SU-DHL-6 (cell line): Measurements from ENCODE around the gene GRAMD2B.
"Not testable (repeated sequence)": the region's sequence is repeated elsewhere in the genome, so short reads cannot be mapped to it uniquely, and the experiment has no call there.

Experiments used
- H2AFZ ChIP-seq: fragments of 200-600 bp; sonication (generic); 2 replicates; pipeline ENCODE4 v1.6.1; 2014; ENCODE audit warnings: low read depth, mild to moderate bottlenecking, moderate library complexity, mixed read lengths, antibody characterized with exemption, low read length; ENCODE audit not compliant: severe bottlenecking
- H3F3A ChIP-seq: fragments of 200-600 bp; shearing (Covaris generic); 2 replicates; pipeline ENCODE4 v1.6.0; 2016; ENCODE audit warnings: antibody characterized with exemption, mild to moderate bottlenecking; ENCODE audit not compliant: insufficient read depth
- H3K27ac ChIP-seq: fragments of 200-600 bp; sonication (generic); 2 replicates; pipeline ENCODE4 v1.5.1; 2016; ENCODE audit warnings: low read depth, mild to moderate bottlenecking, low read length, moderate library complexity, mixed read lengths
- H3K27me3 ChIP-seq: fragments of 200-600 bp; sonication (generic), shearing (Covaris generic); 2 replicates; pipeline ENCODE4 v1.6.0; 2014; ENCODE audit warnings: mild to moderate bottlenecking, low read length
- H3K36me3 ChIP-seq: fragments of 200-600 bp; sonication (generic); 2 replicates; pipeline ENCODE4 v1.6.1; 2014; ENCODE audit warnings: mild to moderate bottlenecking, low read length, mixed read lengths
- H3K4me2 ChIP-seq: fragments of 300-600, 200-600 bp; shearing (Covaris generic), sonication (generic); 2 replicates; pipeline ENCODE4 v1.6.0; 2014; ENCODE audit warnings: low read length, low read depth, mild to moderate bottlenecking; ENCODE audit not compliant: poor library complexity, severe bottlenecking
- H3K4me3 ChIP-seq: fragments of 200-600 bp; sonication (generic); 2 replicates; pipeline ENCODE4 v1.5.1; 2014; ENCODE audit warnings: antibody characterized with exemption, low read length, mild to moderate bottlenecking, mixed read lengths; ENCODE audit not compliant: insufficient read depth, poor library complexity, severe bottlenecking
- H3K79me2 ChIP-seq: fragments of 200-600 bp; sonication (generic); 2 replicates; pipeline ENCODE4 v1.6.1; 2014; ENCODE audit warnings: mild to moderate bottlenecking, low read length, moderate library complexity; ENCODE audit not compliant: insufficient read depth
- H3K9ac ChIP-seq: fragments of 200-600 bp; sonication (generic); 2 replicates; pipeline ENCODE4 v1.7.0; 2014; ENCODE audit warnings: mild to moderate bottlenecking, low read length
- H3K9me2 ChIP-seq: fragments of 200-600 bp; sonication (generic); replicated peaks from 2 replicates; pipeline ENCODE4 v1.6.1; 2014; ENCODE audit warnings: low read length; ENCODE audit not compliant: insufficient read depth
- H3K9me3 ChIP-seq: fragments of 200-600 bp; sonication (generic); 2 replicates; pipeline ENCODE4 v1.6.1; 2014; ENCODE audit warnings: low read length, mixed read lengths; ENCODE audit not compliant: insufficient read depth
- H4K20me1 ChIP-seq: fragments of 200-600 bp; sonication (generic); 2 replicates; pipeline ENCODE4 v1.6.1; 2014; ENCODE audit warnings: low read depth, mild to moderate bottlenecking, antibody characterized with exemption, low read length, moderate library complexity, mixed read lengths
- EZH2phosphoT487 ChIP-seq: fragments of 200-600 bp; sonication (generic), shearing (Covaris generic); conservative IDR thresholded peaks from 2 replicates; pipeline ENCODE4 v1.6.1; 2018; ENCODE audit warnings: mild to moderate bottlenecking, antibody characterized with exemption, low read length, moderate library complexity, mixed read lengths
- TF ChIP-seq, protein P1 (sequence below): fragments of 200-600 bp; sonication (generic); IDR thresholded peaks from one replicate; pipeline ENCODE4 v1.5.1; 2017; ENCODE audit warnings: antibody characterized with exemption, mild to moderate bottlenecking, low read length, moderate library complexity; ENCODE audit not compliant: insufficient read depth, poor library complexity, severe bottlenecking

GRAMD2B gene

GRCh38 chr5:126395198-126395597, 28.0 kb upstream of the GRAMD2B start:
- Histone ChIP-seq H3K36me3 (peaks cover 3% of the 10 kb centered on the region; the same call in 1 of the 2 replicates), H3K9me2 (no peaks in the 10 kb centered on the region), H3K9ac (no peak overlapping the region), H2AFZ (no peak overlapping the region), H3K4me3 (no peak overlapping the region), H3K79me2 (no peaks in the 10 kb centered on the region), H3F3A (no peaks in the 10 kb centered on the region), H4K20me1 (no peaks in the 10 kb centered on the region), H3K4me2 (no peak overlapping the region), H3K9me3 (0 out of 2 replicates have a peak, but pooled peaks cover 3% of the 10 kb centered on the region), H3K27ac (no peak overlapping the region), H3K27me3 (no peaks in the 10 kb centered on the region)
- TF ChIP-seq, protein P1, sequence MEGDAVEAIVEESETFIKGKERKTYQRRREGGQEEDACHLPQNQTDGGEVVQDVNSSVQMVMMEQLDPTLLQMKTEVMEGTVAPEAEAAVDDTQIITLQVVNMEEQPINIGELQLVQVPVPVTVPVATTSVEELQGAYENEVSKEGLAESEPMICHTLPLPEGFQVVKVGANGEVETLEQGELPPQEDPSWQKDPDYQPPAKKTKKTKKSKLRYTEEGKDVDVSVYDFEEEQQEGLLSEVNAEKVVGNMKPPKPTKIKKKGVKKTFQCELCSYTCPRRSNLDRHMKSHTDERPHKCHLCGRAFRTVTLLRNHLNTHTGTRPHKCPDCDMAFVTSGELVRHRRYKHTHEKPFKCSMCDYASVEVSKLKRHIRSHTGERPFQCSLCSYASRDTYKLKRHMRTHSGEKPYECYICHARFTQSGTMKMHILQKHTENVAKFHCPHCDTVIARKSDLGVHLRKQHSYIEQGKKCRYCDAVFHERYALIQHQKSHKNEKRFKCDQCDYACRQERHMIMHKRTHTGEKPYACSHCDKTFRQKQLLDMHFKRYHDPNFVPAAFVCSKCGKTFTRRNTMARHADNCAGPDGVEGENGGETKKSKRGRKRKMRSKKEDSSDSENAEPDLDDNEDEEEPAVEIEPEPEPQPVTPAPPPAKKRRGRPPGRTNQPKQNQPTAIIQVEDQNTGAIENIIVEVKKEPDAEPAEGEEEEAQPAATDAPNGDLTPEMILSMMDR, result no peak
- no peak for TF ChIP-seq EZH2phosphoT487

- no peak overlapping the region for H3K4me2 ChIP-seq
- no peaks in the 10 kb centered on the region for H3K79me2 ChIP-seq
- no peak overlapping the region for H3K27ac ChIP-seq
- H3K9ac ChIP-seq, result no peak overlapping the region
- no peak overlapping the region for H2AFZ ChIP-seq
- H3K36me3 ChIP-seq, result peaks cover 3% of the 10 kb centered on the region; the same call in 1 of the 2 replicates
- H3K9me3 ChIP-seq, result peaks cover 6% of the 10 kb centered on the region; the same call in 1 of the 2 replicates
- no peaks in the 10 kb centered on the region for H3K27me3 ChIP-seq
- TF ChIP-seq EZH2phosphoT487, result no peak
- TF ChIP-seq, protein P1, result no peak
- no peaks in the 10 kb centered on the region for H4K20me1 ChIP-seq
- no peaks in the 10 kb centered on the region for H3K9me2 ChIP-seq
- no peak overlapping the region for H3K4me3 ChIP-seq
- no peaks in the 10 kb centered on the region for H3F3A ChIP-seq
Measured at GRCh38 chr5:126395605-126396004, 27.6 kb upstream of the GRAMD2B start.

DNA sequence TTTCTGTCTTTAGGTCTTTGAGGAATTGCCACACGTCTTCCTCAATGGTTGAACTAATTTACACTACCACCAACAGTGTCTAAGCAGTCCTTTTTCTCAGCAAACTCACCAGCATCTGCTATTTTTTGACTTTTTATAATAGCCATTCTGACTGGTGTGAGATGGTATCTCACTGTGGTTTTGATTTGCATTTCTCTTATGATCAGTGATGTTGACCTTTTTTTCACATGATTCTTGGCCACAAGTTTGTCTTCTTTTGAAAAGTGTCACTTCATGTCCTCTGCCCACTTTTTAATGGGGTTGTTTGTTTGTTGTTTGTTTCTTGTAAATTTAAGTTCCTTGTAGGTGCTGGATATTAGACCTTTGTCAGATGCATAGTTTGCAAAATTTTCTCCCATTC, 26.5 kb upstream of the GRAMD2B start:
- not testable (repeated sequence) for H3F3A ChIP-seq, H3K79me2 ChIP-seq, H3K9ac ChIP-seq, H3K4me3 ChIP-seq, H3K27me3 ChIP-seq, H3K36me3 ChIP-seq, H2AFZ ChIP-seq, H3K27ac ChIP-seq, H3K9me3 ChIP-seq, H3K4me2 ChIP-seq, H4K20me1 ChIP-seq, H3K9me2 ChIP-seq

GRCh38 chr5:126398791-126399190, 24.4 kb upstream of the GRAMD2B start:
- Histone ChIP-seq H2AFZ (no peak overlapping the region), H3K27ac (no peak overlapping the region), H3K9me2 (no peaks in the 10 kb centered on the region), H3K27me3 (no peaks in the 10 kb centered on the region), H3K4me2 (no peak overlapping the region), H3K36me3 (peaks cover 3% of the 10 kb centered on the region; the same call in 1 of the 2 replicates), H3K79me2 (no peaks in the 10 kb centered on the region), H4K20me1 (no peaks in the 10 kb centered on the region), H3K9ac (no peak overlapping the region), H3K4me3 (no peak overlapping the region), H3F3A (no peaks in the 10 kb centered on the region), H3K9me3 (peaks cover 4% of the 10 kb centered on the region; the same call in 1 of the 2 replicates)
- TF ChIP-seq, protein P1, result no peak
- TF ChIP-seq EZH2phosphoT487, result no peak
